ENCODE results near the gene ZBED3. TPM values are rescaled to one million over a fixed set of nuclear protein-coding genes. Genes with fewer than 3 reads are reported as not detected.

Gene ZBED3
- total and polyA plus RNA-seq, 2 experiments from 2014 or later: 4.3 to 24.8 TPM

DNA sequence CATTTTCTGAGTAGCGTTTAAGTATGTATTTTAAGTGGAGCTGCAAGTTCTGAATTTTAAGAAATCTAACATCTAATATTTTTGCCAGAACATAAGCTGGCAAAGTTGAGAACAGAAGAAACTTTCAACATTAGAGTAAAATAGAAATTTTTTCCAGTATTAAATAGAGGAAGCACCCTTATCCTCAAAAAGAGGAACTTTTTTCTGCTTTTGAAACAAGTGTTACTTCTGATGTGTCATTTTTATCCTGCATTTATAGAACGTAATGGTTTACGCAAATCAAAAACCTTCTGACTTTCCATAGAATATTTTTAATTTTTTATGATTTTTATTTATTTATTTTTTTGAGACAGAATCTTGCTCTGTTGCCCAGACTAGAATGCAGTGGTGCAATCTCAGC is 21.8 kb downstream of the ZBED3 start:
- Histone ChIP-seq H3K27me3 (no peaks in the 10 kb centered on the region), H3K9me3 (ENCODE audit: low read depth) (no peaks in the 10 kb centered on the region), H3K27ac (no peak overlapping the region), H3K36me3 (peaks cover 35% of the 10 kb centered on the region), H3K4me1 (ENCODE audit: low read depth) (no peaks in the 10 kb centered on the region), H3K4me3 (no peak overlapping the region)
- no peak for DNase-seq (ENCODE audit: low read depth in 1 of 2, low spot score in 1 of 2)
- no peak for TF ChIP-seq CTCF (IDR thresholded peaks at IDR 0.05; ENCODE audit: low read depth, low read length)

DNA sequence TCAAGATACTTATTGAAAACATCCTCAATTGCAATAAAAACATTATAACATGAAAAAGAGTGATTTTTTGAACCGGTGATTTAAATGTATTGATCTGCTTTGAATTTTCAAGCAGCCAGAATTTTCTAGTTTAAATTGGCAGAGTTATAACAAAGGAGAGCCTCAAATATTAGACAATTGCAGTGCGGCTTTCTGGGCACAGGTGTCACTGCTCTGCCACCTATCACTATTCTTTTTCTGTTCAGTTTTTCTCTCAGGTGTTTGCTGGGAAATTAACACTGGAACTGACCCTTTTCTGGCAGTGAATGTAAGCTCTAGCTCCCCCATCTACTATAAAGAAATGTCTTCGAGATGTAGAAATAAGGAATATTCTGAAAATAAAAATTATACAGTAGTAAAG is 23.0 kb downstream of the ZBED3 start:
- no peak overlapping the region for H3K27ac ChIP-seq
- no peak for DNase-seq (ENCODE audit: low read depth in 1 of 2, low spot score in 1 of 2)
- no peaks in the 10 kb centered on the region for H3K9me3 ChIP-seq (ENCODE audit: low read depth)
- H3K4me3 ChIP-seq: no peak overlapping the region
- no peak for TF ChIP-seq CTCF (IDR thresholded peaks at IDR 0.05; ENCODE audit: low read depth, low read length)
- peaks cover 45% of the 10 kb centered on the region for H3K36me3 ChIP-seq
- no peaks in the 10 kb centered on the region for H3K4me1 ChIP-seq (ENCODE audit: low read depth)
- no peaks in the 10 kb centered on the region for H3K27me3 ChIP-seq

DNA sequence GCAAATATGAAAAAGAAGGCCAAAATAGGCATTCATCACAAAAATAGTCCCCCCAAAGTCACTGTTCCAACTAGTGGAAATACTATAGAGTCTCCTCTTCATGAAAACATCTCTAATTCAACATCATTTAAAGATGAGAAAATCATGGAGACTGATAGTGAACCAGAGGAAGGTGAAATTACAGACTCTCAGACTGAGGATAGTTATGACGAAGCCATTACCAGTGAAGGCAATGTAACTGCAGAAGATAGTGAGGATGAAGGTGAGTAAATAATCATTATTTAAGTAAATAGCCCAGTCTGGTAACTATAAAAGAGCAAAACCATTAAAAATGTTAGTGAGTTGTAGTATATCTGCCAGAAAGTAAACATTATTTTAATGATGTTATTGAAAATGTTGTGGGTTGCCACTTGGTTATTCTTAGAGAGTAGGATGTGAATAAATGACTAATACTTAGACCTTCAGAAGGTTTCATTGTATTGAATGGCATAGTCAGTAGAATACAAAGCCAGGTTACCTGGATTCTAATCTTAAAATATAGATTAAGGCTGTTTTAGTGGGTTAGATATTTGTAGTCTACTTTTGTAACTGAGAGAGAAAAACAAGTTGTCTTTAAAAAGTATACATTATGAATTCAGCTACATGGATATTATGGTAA is 40.5 kb downstream of the ZBED3 start:
- H3K27me3 ChIP-seq: no peaks in the 10 kb centered on the region
- no peaks in the 10 kb centered on the region for H3K4me1 ChIP-seq (ENCODE audit: low read depth)
- H3K4me3 ChIP-seq: no peak overlapping the region
- no peak overlapping the region for H3K27ac ChIP-seq
- no peak for DNase-seq (ENCODE audit: low read depth in 1 of 2, low spot score in 1 of 2)
- no peaks in the 10 kb centered on the region for H3K9me3 ChIP-seq (ENCODE audit: low read depth)
- TF ChIP-seq CTCF (IDR thresholded peaks at IDR 0.05; ENCODE audit: low read depth, low read length): no peak
- peaks cover 23% of the 10 kb centered on the region for H3K36me3 ChIP-seq

GRCh38 chr5:77035950-77036349 is 51.1 kb downstream of the ZBED3 start:
- no peak overlapping the region for H3K27ac ChIP-seq
- TF ChIP-seq CTCF (IDR thresholded peaks at IDR 0.05; ENCODE audit: low read depth, low read length): no peak
- no peaks in the 10 kb centered on the region for H3K9me3 ChIP-seq (ENCODE audit: low read depth)
- H3K27me3 ChIP-seq: no peaks in the 10 kb centered on the region
- H3K36me3 ChIP-seq: peaks cover 46% of the 10 kb centered on the region
- H3K4me3 ChIP-seq: no peak overlapping the region
- H3K4me1 ChIP-seq (ENCODE audit: low read depth): peaks cover 8% of the 10 kb centered on the region
- no peak for DNase-seq (ENCODE audit: low read depth in 1 of 2, low spot score in 1 of 2)

DNA sequence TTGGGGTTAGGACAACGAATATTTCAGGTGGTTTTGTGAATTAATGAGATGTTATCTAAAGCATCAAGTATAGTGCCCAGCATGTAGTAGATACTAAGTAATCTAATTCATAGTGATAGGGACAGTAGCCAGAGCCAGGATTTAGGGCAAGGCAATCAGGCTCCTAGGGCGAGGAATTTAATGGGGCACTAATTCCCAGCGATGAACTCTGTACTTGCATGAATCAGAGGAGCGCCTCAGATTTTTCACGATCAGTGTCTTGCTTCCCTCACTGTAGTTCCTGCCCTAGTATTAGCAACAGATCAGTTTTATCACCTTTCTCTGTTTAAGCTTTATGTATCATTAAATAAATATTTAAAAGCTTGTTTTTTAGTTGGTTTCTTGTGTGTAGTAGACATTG is 53.7 kb downstream of the ZBED3 start:
- no peak for TF ChIP-seq CTCF (IDR thresholded peaks at IDR 0.05; ENCODE audit: low read depth, low read length)
- Histone ChIP-seq H3K27me3 (no peaks in the 10 kb centered on the region), H3K36me3 (peaks cover 30% of the 10 kb centered on the region)

More for the DNA sequence above, 53.7 kb downstream of the ZBED3 start:
- H3K4me3 ChIP-seq: no peak overlapping the region
- H3K4me1 ChIP-seq (ENCODE audit: low read depth): peaks cover 8% of the 10 kb centered on the region
- H3K27ac ChIP-seq: no peak overlapping the region
- H3K9me3 ChIP-seq (ENCODE audit: low read depth): no peaks in the 10 kb centered on the region
- no peak for DNase-seq (ENCODE audit: low read depth in 1 of 2, low spot score in 1 of 2)

All from cardiac muscle cell (in vitro differentiated cells and primary cell).